Fibroblast of lung (primary cell): ENCODE results near the gene PKN1. TPM values are rescaled to one million over a fixed set of nuclear protein-coding genes. Genes with fewer than 3 reads are reported as not detected.
A peak's percentile ranks its signal among the peaks of the same experiment; 100 is the strongest.

ENCODE experiments used
- DNase-seq, 2 donors: peaks; one replicate each; pipeline versions ENCODE4 v3.0.0 to v3.0.0-alpha.2; 2010; ENCODE audit warnings: low read depth in 2 of 2
- H2AFZ ChIP-seq: 2 replicates; pipeline ENCODE4 v1.5.1; 2012; ENCODE audit warnings: low read length, control low read depth, inconsistent platforms
- H3K27ac ChIP-seq: 2 replicates; pipeline ENCODE4 v1.5.1; 2011; ENCODE audit warnings: low read length, control low read depth; ENCODE audit not compliant: insufficient read depth
- H3K27me3 ChIP-seq: 2 replicates; pipeline ENCODE4 v1.5.1; 2011; ENCODE audit warnings: mild to moderate bottlenecking, low read length; ENCODE audit not compliant: control insufficient read depth, insufficient read depth
- H3K36me3 ChIP-seq: 2 replicates; pipeline ENCODE4 v1.5.1; 2011; ENCODE audit warnings: low read length; ENCODE audit not compliant: control insufficient read depth, insufficient read depth
- H3K4me1 ChIP-seq: 2 replicates; pipeline ENCODE4 v1.5.1; 2011; ENCODE audit warnings: low read length; ENCODE audit not compliant: control insufficient read depth, insufficient read depth; ENCODE audit errors: extremely low read depth
- H3K4me2 ChIP-seq: 2 replicates; pipeline ENCODE4 v1.5.1; 2011; ENCODE audit warnings: low read length, control low read depth; ENCODE audit not compliant: insufficient read depth; ENCODE audit errors: extremely low read depth
- H3K4me3 ChIP-seq, 4 experiments: fragments of 200-600 bp in 1 of 4; sonication (generic) in 1 of 4; replicated peaks in 1 of 4; 2 replicates each; pipeline ENCODE4 v1.5.1; 2011 to 2016; ENCODE audit warnings: low read length in 4 of 4, low read depth in 3 of 4, mild to moderate bottlenecking in 3 of 4, control low read depth in 2 of 4, inconsistent platforms in 1 of 4, mixed read lengths in 1 of 4; ENCODE audit not compliant: insufficient read depth in 1 of 4; ENCODE audit errors: control extremely low read depth in 1 of 4
- H3K79me2 ChIP-seq: 2 replicates; pipeline ENCODE4 v1.5.1; 2012; ENCODE audit warnings: mild to moderate bottlenecking, low read length, inconsistent platforms; ENCODE audit not compliant: control insufficient read depth, insufficient read depth
- H3K9ac ChIP-seq: 2 replicates; pipeline ENCODE4 v1.5.1; 2011; ENCODE audit warnings: mild to moderate bottlenecking, low read length, control low read depth; ENCODE audit not compliant: insufficient read depth
- H3K9me3 ChIP-seq: 2 replicates; pipeline ENCODE4 v1.5.1; 2012; ENCODE audit warnings: low read depth, low read length; ENCODE audit not compliant: control insufficient read depth, insufficient read depth
- H4K20me1 ChIP-seq: 2 replicates; pipeline ENCODE4 v1.5.1; 2011; ENCODE audit warnings: low read length; ENCODE audit not compliant: control insufficient read depth, insufficient read depth; ENCODE audit errors: extremely low read depth
- EZH2 ChIP-seq: IDR thresholded peaks from 2 replicates; pipeline ENCODE4 v1.5.1; 2012; ENCODE audit warnings: low read length, control low read depth, mild to moderate bottlenecking; ENCODE audit errors: missing control alignments
- polyA minus RNA-seq: library from RNA; depleted of rRNA, polyadenylated mRNA; stranded (reverse); fragments of >200 nt; gene quantifications from 2 replicates; pipeline ENCODE4 v1.2.3, GENCODE V29; 2011; ENCODE audit warnings: low replicate concordance
- polyA plus RNA-seq, 2 donors: library from polyadenylated mRNA; depleted of rRNA in 1 of 2; stranded (reverse) in 1 of 2; unstranded in 1 of 2; fragments of >200 nt; gene quantifications; 2 replicates each; pipeline ENCODE4 v1.2.1, GENCODE V29; 2011 to 2012; ENCODE audit warnings: missing spikeins in 1 of 2
- total RNA-seq: library from RNA; depleted of rRNA; stranded (reverse); fragments of >200 nt; gene quantifications from 2 replicates; pipeline ENCODE4 v1.2.1, GENCODE V29; 2014
- TF ChIP-seq, protein P1 (sequence below), 2 donors: IDR thresholded peaks in 1 of 2; conservative IDR thresholded peaks in 1 of 2; 1 replicate in 1 of 2; 2 replicates in 1 of 2; pipeline ENCODE4 v1.5.1; 2011 to 2012; ENCODE audit warnings: low read length in 2 of 2, control low read depth in 1 of 2, inconsistent platforms in 1 of 2, low read depth in 1 of 2, mild to moderate bottlenecking in 1 of 2

Gene PKN1
- total RNA-seq = 125 and 141 TPM in 2 replicates
- polyA plus RNA-seq = 43.2 and 45.3 TPM in 2 replicates
- 101 and 112 TPM in 2 replicates for polyA plus RNA-seq (2012)
- polyA minus RNA-seq = 172 and 209 TPM in 2 replicates

DNA sequence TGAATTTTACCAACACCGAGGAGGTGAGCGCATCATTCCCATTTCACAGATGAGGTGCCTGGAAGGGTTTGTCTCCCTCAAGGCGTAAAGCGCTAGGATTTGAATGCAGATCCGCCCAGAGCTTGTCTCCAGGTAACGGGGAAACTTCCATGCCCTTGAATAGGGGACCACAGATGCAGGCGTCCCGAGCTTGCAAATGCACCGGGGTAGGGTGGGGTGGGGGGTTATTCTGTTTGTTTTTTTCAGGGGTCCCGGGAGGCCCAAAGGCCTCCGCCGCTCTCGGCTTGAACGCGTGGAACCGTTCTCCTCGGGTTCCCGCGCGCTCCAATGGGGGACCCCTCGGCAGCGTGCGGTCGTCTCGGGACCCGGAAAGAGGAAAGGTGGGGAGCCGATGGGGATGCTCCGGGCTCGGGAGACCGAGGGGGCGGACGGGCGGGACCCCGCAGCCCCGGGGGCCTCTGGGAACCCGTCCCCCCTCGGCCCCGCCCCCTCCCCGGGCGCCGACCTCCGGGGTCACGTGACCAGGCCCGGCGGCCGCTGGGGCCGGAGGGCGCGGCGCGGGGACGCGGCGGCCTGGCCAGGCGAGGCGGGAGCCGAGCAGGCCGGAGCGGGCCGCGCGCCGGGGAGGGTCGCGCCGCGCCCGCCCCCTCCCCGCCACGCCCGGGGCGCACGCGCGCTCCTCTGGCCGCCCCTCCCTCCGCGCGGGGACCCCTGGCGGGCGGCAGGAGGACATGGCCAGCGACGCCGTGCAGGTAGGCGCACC is at the start of gene PKN1:
TSS of gene PKN1 (plus strand) at position 516 of the 763 bp plus-strand sequence. CDS start at position 732, 216 bp downstream.
- peak in 1 of 2 donors; percentile 36 for DNase-seq
- H2AFZ ChIP-seq = peak within 1 kb of the TSS; percentile 31
- H3K79me2 ChIP-seq = peaks cover 24% of the 10 kb centered on the region

DNA sequence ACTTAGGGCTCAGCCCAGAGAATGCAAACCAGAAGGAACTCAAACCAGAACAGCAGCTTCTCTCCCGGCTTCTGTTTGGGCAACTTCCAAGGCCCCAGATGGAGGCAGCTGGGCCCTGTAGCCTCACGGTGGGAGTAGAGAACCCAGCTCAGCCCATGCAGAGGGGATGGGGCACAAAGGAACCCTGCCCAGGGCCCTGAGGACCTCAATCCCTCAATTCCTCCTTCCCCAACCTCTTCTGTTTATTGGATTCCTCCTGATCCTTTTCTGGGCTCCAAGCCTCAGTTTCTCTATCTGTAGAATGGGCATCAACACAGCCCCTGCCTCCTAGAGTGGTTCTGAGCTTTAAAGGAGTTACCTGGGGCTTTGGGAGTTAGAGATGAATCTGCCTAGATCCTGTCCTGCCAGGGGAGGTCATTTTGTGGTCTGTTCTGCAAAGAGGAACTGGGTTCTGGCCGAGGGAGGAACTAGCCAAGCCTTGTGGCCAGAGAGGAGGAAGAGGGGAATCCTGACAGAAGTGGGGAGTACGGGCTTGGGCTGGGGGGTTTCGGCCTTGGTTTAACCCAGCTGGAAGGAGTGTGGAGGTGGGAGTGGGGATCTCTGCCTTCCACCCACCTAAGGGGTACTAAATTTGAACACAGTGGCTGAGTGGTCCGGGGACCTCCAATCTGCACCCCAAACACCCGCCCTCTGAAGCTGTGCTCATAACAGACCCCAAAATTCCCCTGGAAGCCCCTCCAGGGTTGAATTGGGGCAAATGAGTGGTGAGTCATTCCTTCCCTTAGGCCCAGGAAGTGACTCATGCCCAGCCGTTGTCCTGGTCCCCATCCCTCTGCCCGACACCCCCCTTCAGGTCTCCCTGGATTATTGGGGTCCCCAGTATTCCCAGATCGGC is 49.2 kb upstream of the PKN1 start:
- Histone ChIP-seq H4K20me1 (no peaks in the 10 kb centered on the region), H3K27me3 (no peaks in the 10 kb centered on the region), H3K9ac (peak overlapping the region; percentile 46), H3K27ac (peak overlapping the region; percentile 91), H3K79me2 (peaks cover 41% of the 10 kb centered on the region), H3K4me1 (peaks cover 11% of the 10 kb centered on the region), H3K4me2 (peak overlapping the region; percentile 83), H3K9me3 (no peaks in the 10 kb centered on the region), H3K36me3 (no peaks in the 10 kb centered on the region), H2AFZ (no peak overlapping the region), H3K4me3 (peak overlapping the region; percentile 19 to 48 (median 42))
- TF ChIP-seq, protein P1, sequence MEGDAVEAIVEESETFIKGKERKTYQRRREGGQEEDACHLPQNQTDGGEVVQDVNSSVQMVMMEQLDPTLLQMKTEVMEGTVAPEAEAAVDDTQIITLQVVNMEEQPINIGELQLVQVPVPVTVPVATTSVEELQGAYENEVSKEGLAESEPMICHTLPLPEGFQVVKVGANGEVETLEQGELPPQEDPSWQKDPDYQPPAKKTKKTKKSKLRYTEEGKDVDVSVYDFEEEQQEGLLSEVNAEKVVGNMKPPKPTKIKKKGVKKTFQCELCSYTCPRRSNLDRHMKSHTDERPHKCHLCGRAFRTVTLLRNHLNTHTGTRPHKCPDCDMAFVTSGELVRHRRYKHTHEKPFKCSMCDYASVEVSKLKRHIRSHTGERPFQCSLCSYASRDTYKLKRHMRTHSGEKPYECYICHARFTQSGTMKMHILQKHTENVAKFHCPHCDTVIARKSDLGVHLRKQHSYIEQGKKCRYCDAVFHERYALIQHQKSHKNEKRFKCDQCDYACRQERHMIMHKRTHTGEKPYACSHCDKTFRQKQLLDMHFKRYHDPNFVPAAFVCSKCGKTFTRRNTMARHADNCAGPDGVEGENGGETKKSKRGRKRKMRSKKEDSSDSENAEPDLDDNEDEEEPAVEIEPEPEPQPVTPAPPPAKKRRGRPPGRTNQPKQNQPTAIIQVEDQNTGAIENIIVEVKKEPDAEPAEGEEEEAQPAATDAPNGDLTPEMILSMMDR (conservative IDR thresholded peaks at IDR 0.05 in 1 of 2, IDR thresholded peaks at IDR 0.05 in 1 of 2; ENCODE audit: low read depth in 1 of 2, low read length in 2 of 2) = peak; percentile 13 to 20
- TF ChIP-seq EZH2 = no peak
- DNase-seq = peak; percentile 62 to 67

More for the DNA sequence above, at the start of gene PKN1:
- H4K20me1 ChIP-seq = no peaks in the 10 kb centered on the region
- H3K27me3 ChIP-seq = no peaks in the 10 kb centered on the region
- peaks cover 1% of the 10 kb centered on the region for H3K36me3 ChIP-seq
- H3K9me3 ChIP-seq = no peaks in the 10 kb centered on the region
- H3K27ac ChIP-seq = peak within 1 kb of the TSS; percentile 32
- peak within 1 kb of the TSS; percentile 67 for H3K9ac ChIP-seq
- H3K4me2 ChIP-seq = peak within 1 kb of the TSS; percentile 84
- peak within 1 kb of the TSS; percentile 65 to 79 (median 77) for H3K4me3 ChIP-seq
- TF ChIP-seq EZH2 = no peak
- TF ChIP-seq, protein P1 (conservative IDR thresholded peaks at IDR 0.05 in 1 of 2, IDR thresholded peaks at IDR 0.05 in 1 of 2; ENCODE audit: low read depth in 1 of 2, low read length in 2 of 2) = no peak
- peaks cover 13% of the 10 kb centered on the region for H3K4me1 ChIP-seq

DNA sequence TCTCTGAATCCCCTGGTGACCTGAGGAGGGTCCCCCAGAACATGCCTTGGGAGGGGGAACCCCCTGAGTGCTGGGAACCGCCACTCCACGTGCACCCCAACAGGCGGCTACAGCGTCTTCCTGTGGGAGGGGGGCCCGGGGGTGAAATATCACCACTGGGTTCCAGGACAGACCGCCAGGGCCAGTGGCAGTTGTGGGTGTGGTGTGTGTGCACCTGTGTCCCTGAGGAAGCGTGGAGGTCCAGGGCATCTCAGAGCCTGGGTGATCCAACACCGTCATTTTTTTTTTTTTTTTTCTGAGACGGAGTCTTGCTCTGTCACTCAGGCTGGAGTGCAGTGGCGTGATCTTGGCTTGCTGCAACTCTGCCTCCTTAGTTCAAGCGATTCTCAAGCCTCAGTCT is 47.6 kb upstream of the PKN1 start:
- Histone ChIP-seq H3K27ac (no peak overlapping the region), H2AFZ (no peak overlapping the region), H3K4me3 (no peak overlapping the region), H3K27me3 (no peaks in the 10 kb centered on the region), H3K4me2 (no peak overlapping the region), H4K20me1 (no peaks in the 10 kb centered on the region), H3K9ac (no peak overlapping the region), H3K4me1 (peaks cover 11% of the 10 kb centered on the region), H3K9me3 (no peaks in the 10 kb centered on the region), H3K79me2 (peaks cover 41% of the 10 kb centered on the region), H3K36me3 (no peaks in the 10 kb centered on the region)
- TF ChIP-seq, protein P1 (conservative IDR thresholded peaks at IDR 0.05 in 1 of 2, IDR thresholded peaks at IDR 0.05 in 1 of 2; ENCODE audit: low read depth in 1 of 2, low read length in 2 of 2) = no peak
- no peak for TF ChIP-seq EZH2
- no peak for DNase-seq
